Activated CD8-positive, alpha-beta memory T cell treated with anti-CD3 and anti-CD28 coated beads for 24 hours (primary cell): ENCODE measurements around the gene RAB43.
"Not testable (repeated sequence)": the region's sequence is repeated elsewhere in the genome, so short reads cannot be mapped to it uniquely, and the experiment has no call there.

ENCODE experiments used
- DNase-seq: peaks from one replicate; pipeline ENCODE4 v3.0.0-alpha.2; 2020

The RAB43 gene

GRCh38 chr3:129121792-129122411 lies at the start of gene RAB43:
Gene RAB43, minus strand, starts transcription at chr3:129121804. Its CDS starts 315 bp downstream, at chr3:129121489.
- DNase-seq: peak; percentile 95

- no peak for DNase-seq
Observed at GRCh38 chr3:129166579-129167332, 45.2 kb upstream of the RAB43 start.

GRCh38 chr3:129165594-129165993 lies 44.0 kb upstream of the RAB43 start:
- not testable (repeated sequence) for DNase-seq

GRCh38 chr3:129164500-129164899 lies 42.9 kb upstream of the RAB43 start:
- no peak for DNase-seq

- DNase-seq: no peak
Observed at GRCh38 chr3:129162729-129163579, 41.4 kb upstream of the RAB43 start.

GRCh38 chr3:129161860-129162271 lies 40.3 kb upstream of the RAB43 start:
- peak; percentile 80 for DNase-seq

- peak; percentile 94 for DNase-seq
Observed at GRCh38 chr3:129160891-129161859, 39.6 kb upstream of the RAB43 start, which contains the start of gene ISY1. Gene ISY1, minus strand, starts transcription at chr3:129161063. Its CDS starts 88 bp downstream, at chr3:129160975.

GRCh38 chr3:129144786-129145185 lies 23.2 kb upstream of the RAB43 start:
- no peak for DNase-seq

GRCh38 chr3:129141011-129141410 lies 19.4 kb upstream of the RAB43 start:
- not testable (repeated sequence) for DNase-seq

GRCh38 chr3:129139911-129140310 lies 18.3 kb upstream of the RAB43 start:
- DNase-seq: no peak

- not testable (repeated sequence) for DNase-seq
Observed at GRCh38 chr3:129136275-129136674, 14.7 kb upstream of the RAB43 start.

- DNase-seq: no peak
Observed at GRCh38 chr3:129132097-129132866, 10.7 kb upstream of the RAB43 start.

GRCh38 chr3:129131465-129132088 lies 10.0 kb upstream of the RAB43 start:
- DNase-seq: no peak

- DNase-seq: no peak
Observed at GRCh38 chr3:129130291-129130813, 8.7 kb upstream of the RAB43 start.

GRCh38 chr3:129128357-129129155 lies 7.0 kb upstream of the RAB43 start:
- DNase-seq: no peak

GRCh38 chr3:129126726-129127280 lies 5.2 kb upstream of the RAB43 start:
- no peak for DNase-seq

- no peak for DNase-seq
Observed at GRCh38 chr3:129123314-129124060, 1.9 kb upstream of the RAB43 start.

- no peak for DNase-seq
Observed at GRCh38 chr3:129122412-129123011, 908 bp upstream of the RAB43 start.
